ENCODE data around the gene ARHGAP11B. TPM values are rescaled to one million over a fixed set of nuclear protein-coding genes. Genes with fewer than 3 reads are reported as not detected.

The ARHGAP11B gene

Small RNA genes lying within 50 kb of the gene (small RNA-seq; reads per million reads assigned to genes)
- gene RF00019 (ENCODE audit: low replicate concordance) (not detected), gene RF00096 (ENCODE audit: low replicate concordance) (not detected), gene RN7SL628P (ENCODE audit: low replicate concordance) (not detected)

Other genes starting within 250 kb of the ARHGAP11B start
- gene CHRFAM7A, start 232.6 kb upstream of the ARHGAP11B start, total RNA-seq = 2.7 TPM
- gene GOLGA8R, start 211.9 kb upstream of the ARHGAP11B start, total RNA-seq = 0.49 TPM
- 0.25 TPM for gene GOLGA8Q, start 74.1 kb upstream of the ARHGAP11B start, total RNA-seq
- 0.49 TPM for gene GOLGA8H, start 22.1 kb upstream of the ARHGAP11B start, total RNA-seq

Data from temporal lobe (tissue), 2 donors.